Measurements from ENCODE around the gene DAGLA.
A peak's percentile ranks its signal among the peaks of the same experiment; 100 is the strongest.

The DAGLA gene

GRCh38 chr11:61749591-61750217, 69.5 kb downstream of the DAGLA start:
- no peak for DNase-seq

GRCh38 chr11:61750631-61751273, 70.6 kb downstream of the DAGLA start:
- no peak for DNase-seq

DNA sequence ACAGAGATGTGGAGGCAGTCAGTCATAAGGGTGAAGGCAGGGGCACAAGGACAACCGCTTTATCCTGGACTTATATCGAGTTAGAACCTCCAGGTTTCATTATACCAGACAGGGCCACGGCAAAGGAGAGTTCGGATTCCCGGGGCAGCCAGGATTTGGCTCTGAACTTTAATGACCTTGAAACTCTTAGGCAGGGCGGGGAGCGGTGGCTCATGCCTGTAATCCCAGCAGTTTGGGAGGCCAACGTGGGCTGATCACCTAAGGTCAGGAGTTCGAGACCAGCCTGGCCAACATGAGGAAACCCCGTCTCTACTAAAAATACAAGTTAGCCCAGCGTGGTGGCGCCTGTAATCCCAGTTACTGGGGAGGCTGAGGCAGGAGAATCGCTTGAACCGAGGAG, 71.2 kb downstream of the DAGLA start:
- no peak for DNase-seq

- peak; percentile 55 to 65 for DNase-seq
Measured at GRCh38 chr11:61752117-61752924, 72.1 kb downstream of the DAGLA start, which contains the start of gene MYRF. Gene MYRF (plus strand): TSS chr11:61752636. CDS start chr11:61752745, 109 bp downstream.

DNA sequence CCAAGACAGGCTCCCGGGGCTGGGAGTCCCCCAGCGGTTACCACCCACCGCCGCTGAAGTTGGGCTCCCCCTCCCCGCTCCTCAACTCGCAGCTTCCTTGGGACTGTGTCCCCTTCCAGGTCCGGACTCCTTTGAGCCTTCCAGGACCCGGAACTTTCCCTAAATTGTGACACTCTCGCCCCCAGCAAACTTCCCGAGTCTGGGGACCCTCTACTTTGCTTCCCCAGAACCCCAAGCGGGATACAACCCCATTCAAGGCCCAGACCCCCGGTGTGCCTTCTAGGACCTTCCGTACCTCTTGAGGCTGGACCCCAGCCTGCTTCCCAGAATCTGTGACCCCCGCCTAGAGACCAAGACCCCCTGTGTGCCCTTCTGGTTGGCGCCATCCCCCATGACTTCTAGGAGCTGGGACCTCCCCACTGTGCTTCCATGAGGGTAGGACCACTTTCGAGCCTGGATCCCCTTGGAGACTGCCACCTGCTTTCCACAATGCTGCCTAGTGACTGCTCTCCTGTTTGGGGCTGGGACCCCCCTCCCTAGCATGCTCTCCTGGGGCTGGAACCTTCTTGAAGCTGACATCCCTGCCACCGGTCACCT, 72.8 kb downstream of the DAGLA start:
- no peak for DNase-seq

- DNase-seq: no peak
Measured at GRCh38 chr11:61753672-61754071, 73.5 kb downstream of the DAGLA start.

GRCh38 chr11:61754534-61755482, 74.6 kb downstream of the DAGLA start:
- no peak for DNase-seq

DNA sequence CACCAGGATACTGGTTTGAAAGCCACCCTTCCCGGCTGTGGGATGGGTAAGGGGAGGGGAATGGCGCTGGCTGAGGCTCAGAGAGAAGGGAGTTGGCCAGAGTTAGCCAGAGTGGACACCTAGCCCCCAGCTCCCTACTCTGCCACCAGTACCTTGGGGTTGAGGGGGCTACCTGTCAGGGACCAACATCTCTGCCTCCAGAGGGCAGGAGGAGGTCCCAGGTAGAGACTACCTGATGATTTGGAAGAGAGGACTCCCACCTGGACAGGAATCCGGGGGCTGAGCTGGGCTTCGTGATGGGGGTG, 75.9 kb downstream of the DAGLA start:
- DNase-seq: no peak

GRCh38 chr11:61756452-61757212, 76.4 kb downstream of the DAGLA start:
- peak; percentile 12 for DNase-seq

DNA sequence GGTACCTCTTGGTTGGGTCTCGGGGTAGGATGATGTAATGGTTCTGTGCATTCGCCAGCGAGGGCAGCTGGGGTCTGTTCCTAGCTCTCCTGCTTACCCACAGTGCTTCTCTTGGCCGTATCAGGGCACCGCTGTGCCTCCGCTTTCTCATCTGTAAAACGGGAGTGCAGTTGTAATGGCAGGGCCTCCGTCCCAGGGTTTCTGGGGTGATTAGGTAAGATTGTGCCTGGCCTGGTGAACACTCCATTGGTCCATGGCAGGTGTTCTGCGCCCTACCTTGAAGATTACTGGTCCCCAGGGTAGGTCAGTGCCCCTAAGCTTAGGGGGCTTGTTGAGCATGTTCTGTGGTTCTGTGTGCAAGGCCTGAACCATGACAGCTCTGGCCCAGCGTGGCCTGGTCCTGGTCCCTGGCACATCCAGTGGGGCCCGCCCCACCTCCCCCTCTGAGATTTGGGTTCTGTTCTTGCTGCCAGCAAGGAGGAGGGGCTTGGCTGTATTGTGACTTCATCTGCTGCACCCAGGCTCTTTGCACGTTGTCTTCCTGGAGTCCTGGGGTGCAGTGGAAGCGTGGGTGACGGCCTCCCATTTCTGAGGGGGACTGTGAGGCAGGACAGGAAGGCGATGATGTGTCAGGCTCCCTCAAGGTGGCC, 77.1 kb downstream of the DAGLA start:
- no peak for DNase-seq

DNA sequence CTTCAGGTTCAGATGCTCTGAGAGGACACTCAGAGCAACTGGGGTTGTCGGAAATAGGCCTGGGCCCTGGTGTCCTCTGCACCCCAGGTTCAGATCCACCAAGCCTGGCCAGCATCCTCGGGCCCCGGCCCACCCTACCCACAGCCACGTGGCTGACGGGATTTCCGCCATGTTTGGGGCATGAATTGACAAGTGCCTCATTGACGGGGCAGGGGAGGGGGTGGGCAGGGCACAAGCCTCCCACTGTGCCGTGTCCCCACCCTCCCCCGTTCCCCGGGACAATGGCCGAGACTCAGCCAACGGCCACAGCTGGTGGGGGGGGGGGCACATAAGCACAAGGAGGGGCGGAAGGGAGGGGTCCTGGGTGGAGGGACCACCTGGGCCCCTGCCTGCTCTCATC, 80.8 kb downstream of the DAGLA start:
- no peak for DNase-seq

DNA sequence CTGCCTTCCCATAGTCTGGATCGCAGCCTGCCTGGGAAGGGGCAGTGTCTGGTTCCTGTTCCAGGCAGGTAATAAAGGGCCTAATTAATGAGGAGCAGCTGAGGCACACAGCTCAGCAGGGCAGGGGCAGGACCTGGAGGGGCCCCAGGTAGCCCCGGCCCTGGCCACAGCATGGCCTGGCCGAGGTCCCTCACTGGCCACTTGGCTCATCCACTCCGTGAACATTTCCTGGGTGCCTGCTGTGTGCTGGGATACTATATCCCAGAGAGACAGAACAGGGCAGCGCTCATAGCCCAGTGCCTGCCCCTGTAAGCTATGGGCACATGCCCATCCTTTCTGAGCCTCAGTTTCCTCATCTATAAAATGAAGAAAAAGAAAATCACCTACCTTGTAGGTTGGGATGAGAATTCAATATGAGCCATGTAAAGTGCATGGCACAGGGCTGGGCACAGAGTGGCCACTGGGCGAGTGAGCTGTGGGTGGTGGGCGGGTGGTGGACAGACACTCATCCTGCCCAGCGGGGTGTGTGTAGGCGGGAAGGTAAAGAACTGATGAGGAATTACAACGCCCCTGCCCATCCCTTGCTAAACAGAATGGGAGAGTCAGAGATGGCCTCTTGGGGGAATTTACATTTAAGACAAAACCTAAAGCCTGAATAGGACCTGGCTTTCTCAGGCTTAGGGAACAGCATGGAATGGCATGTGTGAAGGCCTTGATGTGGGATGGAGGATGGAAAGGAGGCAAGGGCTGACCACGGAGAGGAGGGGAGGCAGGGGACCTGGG, 81.4 kb downstream of the DAGLA start:
- no peak for DNase-seq

GRCh38 chr11:61762223-61762615, 82.0 kb downstream of the DAGLA start:
- no peak for DNase-seq

DNA sequence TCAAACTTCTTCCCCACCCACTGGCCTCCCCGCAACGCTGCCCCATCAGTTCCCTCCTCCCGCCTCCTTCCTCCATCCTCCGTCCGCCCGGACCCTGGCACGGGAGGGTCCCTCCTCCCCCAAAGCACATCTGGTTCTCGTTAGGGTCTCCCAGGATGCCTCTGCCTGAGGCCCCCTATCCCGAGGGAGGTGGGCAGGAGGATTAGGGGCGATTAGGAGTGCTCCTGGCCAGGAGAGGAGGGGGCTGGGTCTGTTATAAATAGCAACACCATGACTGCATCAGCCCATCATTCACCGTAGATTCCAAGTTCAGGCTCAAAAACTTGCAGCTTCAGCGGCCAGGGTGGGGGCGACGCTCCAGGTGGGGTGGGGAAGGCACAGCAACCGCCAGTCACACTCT, 82.6 kb downstream of the DAGLA start:
- no peak for DNase-seq

- DNase-seq: no peak
Measured at GRCh38 chr11:61763930-61764605, 83.9 kb downstream of the DAGLA start.

DNA sequence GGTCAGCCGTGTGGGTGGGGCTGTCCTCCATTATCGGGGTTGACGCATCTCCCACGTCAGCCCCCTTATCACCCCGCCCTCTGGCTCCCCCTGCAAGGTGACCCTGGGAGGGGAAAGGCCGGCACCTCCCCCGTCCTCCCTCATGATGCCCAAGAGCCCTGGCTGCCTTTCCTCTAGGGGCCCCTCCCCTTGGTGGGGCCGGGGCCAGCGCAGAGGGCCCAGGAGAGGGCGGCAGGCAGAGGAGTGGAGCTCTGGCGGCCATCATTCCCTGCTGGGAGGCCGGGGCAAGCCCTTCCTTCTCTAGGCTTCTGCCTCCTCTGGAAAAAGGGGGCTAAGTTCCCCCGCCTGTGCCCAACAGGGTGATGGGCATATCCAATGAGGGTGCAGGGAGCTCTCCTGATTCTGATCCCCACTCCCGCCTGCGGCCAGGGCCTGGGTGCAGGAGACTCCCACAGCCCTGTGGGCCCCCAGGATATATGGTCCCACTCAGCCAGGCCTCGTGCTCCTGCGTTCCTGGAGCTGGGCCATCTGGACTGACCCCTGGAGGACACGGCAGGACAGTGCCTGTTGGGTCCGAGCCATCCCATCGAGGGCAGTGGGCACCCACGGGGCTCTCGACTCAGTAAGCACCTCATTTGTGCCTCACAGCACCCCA, 84.5 kb downstream of the DAGLA start:
- DNase-seq: no peak

- DNase-seq: no peak
Measured at GRCh38 chr11:61765550-61766253, 85.5 kb downstream of the DAGLA start.

DNA sequence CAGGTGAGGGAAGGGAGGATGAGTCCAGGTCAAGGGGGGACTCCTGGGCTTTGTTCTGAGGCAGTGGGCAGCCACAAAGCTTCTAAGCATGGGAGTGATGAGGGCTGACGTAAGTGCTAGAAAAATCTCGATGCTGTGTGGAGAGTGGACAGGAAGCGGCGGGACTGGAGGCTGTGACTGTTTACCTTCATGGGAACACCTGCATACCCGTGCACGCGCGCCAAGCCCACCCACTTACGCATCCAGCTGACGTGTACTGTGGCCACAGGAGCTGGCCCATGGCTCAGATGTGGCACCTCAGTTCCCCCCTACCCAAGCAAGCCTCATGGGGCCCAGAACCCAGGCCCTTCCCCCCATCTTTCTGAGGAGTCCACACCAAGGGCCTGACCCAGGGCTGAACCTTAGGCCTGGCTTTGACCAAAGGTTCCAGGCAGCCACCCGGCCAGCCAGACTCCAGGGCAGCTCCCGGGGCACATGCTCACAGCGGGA, 86.2 kb downstream of the DAGLA start:
- no peak for DNase-seq

Data from CD4-positive, alpha-beta T cell treated with Interleukin-1 beta for 1 hour (primary cell).